Choroid plexus epithelial cell (primary cell): ENCODE data around the gene ZNF619.

Experiments
- DNase-seq: peaks from one replicate; pipeline ENCODE4 v3.0.0-alpha.2; 2010; ENCODE audit warnings: low read depth
- H3K4me3 ChIP-seq: 2 replicates; pipeline ENCODE4 v1.5.1; 2011; ENCODE audit warnings: low read depth, mild to moderate bottlenecking, control low read depth, low read length, moderate library complexity
- TF ChIP-seq, protein P1 (sequence below): conservative IDR thresholded peaks from 2 replicates; pipeline ENCODE4 v1.5.1; 2011; ENCODE audit warnings: low read depth, mild to moderate bottlenecking, control low read depth, inconsistent platforms, low read length, moderate library complexity

The ZNF619 gene

DNA sequence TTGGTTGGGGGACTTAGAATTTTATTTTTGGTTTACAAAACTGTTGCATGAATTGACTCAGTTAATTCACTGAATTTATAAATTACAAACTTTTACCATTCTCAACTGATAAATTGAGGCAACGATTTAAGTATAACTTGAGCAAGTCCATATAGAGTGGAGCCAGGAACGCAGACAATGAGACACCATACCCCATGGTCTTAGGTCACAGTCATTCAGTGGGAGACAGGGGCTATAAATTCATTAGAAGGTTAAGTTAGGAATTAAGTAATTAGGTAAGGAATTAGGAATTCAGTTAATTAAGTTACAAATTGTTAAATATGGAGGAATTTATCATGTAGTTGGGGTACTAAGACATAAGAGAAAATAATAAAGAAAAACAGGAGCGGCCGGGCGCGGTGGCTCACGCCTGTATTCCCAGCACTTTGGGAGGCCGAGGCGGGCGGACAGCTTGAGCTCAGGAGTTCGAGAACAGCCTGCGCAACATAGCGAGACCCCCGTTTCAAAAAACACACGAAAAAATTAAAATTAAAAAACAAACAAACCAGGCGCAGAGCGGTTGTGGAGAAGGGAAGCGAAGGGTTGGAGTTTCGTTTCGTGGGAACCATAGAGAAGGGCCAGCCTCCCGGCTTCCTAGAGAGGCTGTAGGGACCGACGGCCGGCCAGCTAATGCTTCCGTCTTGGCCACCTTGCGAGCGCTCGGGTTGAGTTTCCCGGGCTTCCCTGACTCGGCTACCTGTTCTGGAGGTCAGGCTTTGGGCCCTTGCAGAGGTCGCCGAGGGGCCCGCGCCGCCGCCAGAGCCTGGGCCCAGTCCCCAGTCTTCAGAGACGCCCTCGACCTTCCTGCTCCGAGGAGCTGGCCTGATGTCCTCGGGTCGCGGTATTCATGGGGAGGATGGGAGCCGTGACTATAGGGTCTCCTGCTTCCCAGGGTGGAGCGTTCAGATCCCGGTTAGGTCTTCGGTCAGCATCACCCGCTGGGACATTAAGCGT is at the start of gene ZNF619:
Gene ZNF619 (plus strand): TSS at position 645 of the 993 bp plus-strand sequence. CDS start 858 bp downstream, outside the sequence.
- peak within 1 kb of the TSS; percentile 83 for H3K4me3 ChIP-seq
- DNase-seq: peak; percentile 77
- TF ChIP-seq, protein P1, sequence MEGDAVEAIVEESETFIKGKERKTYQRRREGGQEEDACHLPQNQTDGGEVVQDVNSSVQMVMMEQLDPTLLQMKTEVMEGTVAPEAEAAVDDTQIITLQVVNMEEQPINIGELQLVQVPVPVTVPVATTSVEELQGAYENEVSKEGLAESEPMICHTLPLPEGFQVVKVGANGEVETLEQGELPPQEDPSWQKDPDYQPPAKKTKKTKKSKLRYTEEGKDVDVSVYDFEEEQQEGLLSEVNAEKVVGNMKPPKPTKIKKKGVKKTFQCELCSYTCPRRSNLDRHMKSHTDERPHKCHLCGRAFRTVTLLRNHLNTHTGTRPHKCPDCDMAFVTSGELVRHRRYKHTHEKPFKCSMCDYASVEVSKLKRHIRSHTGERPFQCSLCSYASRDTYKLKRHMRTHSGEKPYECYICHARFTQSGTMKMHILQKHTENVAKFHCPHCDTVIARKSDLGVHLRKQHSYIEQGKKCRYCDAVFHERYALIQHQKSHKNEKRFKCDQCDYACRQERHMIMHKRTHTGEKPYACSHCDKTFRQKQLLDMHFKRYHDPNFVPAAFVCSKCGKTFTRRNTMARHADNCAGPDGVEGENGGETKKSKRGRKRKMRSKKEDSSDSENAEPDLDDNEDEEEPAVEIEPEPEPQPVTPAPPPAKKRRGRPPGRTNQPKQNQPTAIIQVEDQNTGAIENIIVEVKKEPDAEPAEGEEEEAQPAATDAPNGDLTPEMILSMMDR: no peak

GRCh38 chr3:40432793-40433192 is 44.1 kb upstream of the ZNF619 start:
- peak; percentile 4 for DNase-seq
- H3K4me3 ChIP-seq: no peak overlapping the region
- TF ChIP-seq, protein P1: no peak

- TF ChIP-seq, protein P1: no peak
- no peak overlapping the region for H3K4me3 ChIP-seq
- peak; percentile 17 for DNase-seq
Measured at GRCh38 chr3:40437889-40438288, 39.0 kb upstream of the ZNF619 start.

GRCh38 chr3:40445062-40445461 is 31.9 kb upstream of the ZNF619 start:
- H3K4me3 ChIP-seq: no peak overlapping the region
- no peak for DNase-seq
- TF ChIP-seq, protein P1: no peak

- DNase-seq: no peak
- no peak overlapping the region for H3K4me3 ChIP-seq
- TF ChIP-seq, protein P1: no peak
Measured at GRCh38 chr3:40445880-40446279, 31.0 kb upstream of the ZNF619 start.

GRCh38 chr3:40450438-40450837 is 26.5 kb upstream of the ZNF619 start:
- TF ChIP-seq, protein P1: no peak
- DNase-seq: no peak
- H3K4me3 ChIP-seq: no peak overlapping the region
